GM18498 (cell line): Measurements from ENCODE around the gene UVSSA.
"Not testable (repeated sequence)": the region's sequence is repeated elsewhere in the genome, so short reads cannot be mapped to it uniquely, and the experiment has no call there.

Experiments used
- ATAC-seq: cut with Tn5 transposase; IDR thresholded peaks from one replicate; pipeline ENCODE4 v1.9.1; 2021; ENCODE audit warnings: mild to moderate bottlenecking, moderate library complexity; ENCODE audit not compliant: unreplicated experiment

UVSSA gene

DNA sequence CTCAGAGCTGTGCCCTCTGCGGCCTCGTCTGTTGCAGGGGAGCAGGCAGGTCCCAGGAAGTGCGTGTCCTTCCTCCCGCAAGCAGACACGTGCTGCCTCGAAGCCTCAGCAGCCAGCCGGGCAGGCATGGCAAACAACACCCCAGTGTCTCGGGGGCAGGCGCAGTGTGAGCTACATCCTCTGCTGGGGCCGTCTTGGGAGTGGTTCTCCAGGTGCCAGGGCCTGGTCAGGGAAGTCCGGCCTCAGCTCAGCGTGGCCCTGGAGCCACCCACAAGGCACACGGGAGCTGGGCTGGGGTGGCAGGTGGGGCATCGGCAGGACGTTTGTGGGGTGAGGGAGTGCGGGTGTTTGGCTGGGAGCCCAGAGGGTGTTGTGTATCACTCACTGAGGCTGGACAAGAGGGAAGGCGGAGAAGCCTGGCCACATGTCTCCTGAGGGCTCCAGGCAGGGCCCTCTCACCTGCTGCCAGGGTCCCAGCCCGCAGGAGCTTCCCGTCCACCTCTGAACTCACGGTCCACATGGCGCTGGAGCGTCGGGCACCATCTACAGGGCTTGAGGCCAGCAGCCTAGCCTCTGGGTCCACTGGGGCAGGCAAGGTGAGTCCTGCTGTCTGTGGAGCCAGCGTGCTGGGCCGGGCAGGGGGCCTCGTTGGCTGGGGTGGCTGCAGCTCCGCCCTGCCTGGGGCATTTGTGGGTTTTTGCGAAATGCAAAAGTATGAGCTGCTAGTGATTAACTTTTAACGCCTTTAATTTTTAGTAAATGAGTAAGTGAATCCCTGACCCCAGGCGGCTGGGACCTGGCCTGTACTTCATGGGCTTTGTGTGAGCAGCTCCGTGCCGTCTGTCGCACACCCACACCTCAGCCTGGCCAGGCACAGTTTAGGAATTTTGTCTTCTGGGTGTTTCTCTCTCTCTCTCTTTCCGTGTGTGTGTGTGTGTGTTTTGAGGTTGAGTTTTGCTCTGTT lies 17.3 kb upstream of the UVSSA start:
- ATAC-seq: no peak

DNA sequence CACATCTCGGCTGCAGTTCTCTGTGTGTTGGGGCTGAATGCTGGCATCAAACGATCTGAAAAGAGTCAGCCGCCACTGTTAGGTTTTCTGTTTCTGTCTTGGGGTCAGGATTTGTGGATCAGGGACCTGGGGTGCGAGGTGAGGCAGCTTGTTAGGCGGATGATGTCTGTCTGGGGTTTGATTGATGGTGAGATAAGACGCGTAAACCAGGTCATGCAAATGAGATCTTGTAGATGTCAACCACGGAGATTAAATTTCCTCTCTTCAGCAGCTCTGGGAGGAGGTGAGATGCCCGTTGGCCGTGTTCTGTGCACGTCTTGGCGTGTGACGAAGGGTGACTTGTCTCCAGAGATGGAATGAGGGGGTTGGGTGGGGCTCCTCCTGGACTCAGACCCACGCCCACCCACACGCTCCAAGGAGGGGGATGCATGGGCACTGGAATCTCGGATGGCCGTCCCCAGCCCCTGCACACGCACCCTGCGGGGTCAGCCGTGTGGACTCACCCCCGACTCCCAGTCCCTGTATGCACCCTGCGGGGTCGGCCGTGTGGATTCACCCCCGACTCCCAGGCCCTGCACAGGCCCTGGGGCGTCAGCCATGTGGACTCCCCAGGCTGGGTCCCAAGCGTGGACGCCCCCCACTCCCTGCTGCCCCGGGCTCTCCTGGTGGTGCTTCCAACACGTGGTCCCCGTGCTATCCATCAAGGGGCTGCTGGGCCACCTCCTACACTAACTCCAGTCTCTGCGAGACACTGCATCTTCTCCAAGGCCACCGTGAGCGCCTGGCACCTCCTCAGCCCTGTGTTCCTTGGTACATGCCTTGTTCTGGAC lies 16.0 kb upstream of the UVSSA start:
- ATAC-seq: no peak

DNA sequence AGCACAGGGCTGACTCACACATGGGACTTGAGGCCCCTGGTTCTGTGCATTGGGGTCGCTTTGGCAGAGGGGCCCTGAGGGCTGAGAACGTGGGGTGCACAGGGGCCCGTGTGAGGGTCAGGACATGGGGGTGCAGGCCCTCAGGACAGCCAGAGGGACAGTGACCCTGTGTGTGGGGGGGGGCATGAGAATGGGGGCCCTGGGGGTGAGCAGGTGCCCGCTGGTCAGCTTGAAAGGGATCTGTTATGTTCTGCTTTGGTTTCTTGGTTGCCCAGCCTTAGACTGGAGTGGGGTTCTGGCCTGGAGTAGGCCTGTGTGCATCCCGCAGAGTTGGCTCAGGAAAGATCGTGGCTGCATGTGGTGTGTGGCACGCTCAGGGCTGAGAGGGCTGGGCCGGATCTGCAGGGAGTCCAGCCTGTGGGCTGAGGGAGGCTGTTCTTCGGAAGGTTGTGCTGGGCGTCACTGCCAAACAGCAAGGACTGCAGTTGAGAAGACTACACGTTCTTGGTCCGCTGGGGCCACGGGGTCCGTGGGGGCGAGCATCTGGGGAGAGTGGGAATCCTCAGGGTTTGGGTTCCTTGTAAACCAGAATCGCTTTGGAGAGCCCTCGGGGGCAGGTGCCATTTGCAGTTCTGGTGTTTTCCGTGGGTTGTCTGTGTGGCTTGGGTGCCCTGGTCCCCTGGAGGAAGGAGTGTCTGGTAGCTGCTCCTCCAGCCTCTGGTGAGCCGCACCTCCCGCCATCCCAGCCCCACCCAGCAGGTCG lies 15.2 kb upstream of the UVSSA start:
- ATAC-seq: no peak

DNA sequence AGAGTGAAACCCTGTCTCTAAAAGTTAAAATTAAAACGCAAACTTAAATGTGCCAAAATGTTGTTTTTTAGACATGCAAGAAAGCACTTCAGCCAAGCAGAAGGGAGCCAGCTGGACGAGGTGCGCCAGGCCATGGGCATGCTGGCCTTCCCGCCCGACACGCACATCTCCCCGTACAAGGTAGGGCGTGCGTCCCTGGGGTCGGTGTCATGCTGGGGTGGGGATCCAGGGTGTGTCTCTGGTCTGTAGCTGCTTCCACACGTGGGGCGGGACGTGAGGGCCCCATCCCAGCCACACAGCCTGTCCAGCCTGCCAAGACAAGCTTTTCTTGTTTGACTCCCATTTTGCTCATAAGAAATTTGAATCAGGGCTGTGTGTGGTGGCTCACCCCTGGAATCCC lies 14.3 kb upstream of the UVSSA start:
- no peak for ATAC-seq

DNA sequence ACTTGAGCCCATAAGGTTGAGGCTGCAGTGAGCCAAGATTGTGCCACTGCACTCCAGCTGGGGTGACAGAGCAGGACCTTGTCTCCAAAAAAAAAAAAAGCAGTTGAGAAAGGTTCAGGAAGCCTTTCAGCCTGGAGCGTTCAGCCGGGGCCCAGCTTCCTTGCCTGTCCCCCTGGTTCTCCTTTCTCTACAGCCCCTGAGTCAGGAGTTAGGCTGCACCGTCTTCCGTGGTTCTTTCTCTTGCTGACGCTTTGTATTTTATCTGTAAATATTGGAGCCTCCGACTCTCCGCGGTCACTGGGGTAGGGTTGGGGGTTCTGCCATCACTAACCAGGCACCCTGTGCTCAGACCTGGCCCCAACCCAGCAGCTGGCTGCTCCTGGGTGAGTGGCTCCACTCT lies 13.8 kb upstream of the UVSSA start:
- ATAC-seq: no peak

DNA sequence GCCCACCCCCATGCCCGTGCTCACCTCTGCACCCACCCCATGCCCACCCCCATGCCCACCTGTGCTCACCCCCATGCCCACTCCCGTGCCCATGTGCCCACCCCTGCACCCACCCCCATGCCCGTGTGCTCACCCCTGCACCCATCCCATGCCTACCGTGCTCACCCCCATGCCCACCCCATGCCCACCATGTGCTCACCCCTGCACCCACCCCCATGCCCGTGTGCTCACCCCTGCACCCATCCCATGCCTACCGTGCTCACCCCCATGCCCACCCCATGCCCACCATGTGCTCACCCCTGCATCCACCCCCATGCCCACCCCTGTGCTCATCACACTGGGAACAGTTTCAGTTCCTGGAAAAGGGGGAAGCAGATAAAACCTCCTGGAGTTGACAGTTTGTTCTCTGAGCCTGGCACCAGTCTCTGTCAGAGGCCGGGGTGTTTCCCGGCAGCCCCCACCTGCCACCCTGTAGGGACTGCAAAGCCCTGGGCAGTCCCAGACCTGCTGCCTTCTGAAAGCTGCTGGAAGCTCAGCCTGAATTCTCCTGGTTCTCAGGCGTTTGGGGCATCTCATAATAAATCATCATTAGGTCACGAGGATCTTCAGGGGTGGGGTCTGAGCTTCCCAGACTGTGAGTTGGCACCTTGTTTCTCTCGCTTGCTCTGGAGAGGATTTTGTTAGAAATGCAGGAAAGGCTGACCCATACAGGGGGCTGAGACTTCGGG lies 13.0 kb upstream of the UVSSA start:
- not testable (repeated sequence) for ATAC-seq

DNA sequence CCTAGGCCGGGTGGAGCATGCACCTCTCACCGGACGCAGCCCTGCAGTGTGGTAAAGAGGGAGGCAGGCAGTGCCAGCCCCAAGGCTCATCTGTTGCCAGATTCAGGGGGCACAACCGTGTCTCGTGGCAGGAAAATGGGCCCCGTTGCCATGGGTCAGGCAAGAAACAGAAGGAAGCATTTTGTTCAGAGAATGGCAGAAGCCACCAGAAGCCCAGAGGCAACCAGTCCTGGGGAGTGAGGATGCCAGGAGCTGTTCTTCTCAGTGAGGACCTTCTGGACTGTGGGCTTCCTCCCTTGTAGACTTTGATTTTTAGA lies 12.5 kb upstream of the UVSSA start:
- ATAC-seq: no peak

DNA sequence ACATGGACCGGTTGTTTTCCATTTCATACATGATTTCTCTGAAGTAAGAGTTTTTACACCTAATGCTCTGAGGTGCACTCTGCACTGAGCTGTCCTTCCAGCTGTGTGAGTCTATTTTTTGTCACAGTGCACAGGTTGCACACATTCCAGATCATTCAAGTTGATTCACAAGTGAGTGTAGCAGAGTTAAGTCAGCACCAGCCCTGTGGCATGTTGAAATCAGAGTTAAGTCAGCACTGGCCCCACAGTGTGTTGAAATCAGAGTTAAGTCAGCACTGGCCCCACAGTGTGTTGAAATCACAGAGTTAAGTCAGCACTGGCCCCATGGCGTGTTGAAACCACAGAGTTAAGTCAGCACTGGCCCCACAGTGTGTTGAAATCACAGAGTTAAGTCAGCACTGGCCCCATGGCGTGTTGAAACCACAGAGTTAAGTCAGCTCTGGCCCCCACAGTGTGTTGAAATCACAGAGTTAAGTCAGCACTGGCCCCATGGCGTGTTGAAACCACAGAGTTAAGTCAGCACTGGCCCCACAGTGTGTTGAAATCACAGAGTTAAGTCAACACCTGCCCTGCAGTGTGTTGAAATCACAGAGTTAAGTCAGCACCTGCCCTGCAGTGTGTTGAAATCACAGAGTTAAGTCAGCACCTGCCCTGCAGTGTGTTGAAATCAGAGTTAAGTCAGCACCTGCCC lies 11.7 kb upstream of the UVSSA start:
- not testable (repeated sequence) for ATAC-seq

DNA sequence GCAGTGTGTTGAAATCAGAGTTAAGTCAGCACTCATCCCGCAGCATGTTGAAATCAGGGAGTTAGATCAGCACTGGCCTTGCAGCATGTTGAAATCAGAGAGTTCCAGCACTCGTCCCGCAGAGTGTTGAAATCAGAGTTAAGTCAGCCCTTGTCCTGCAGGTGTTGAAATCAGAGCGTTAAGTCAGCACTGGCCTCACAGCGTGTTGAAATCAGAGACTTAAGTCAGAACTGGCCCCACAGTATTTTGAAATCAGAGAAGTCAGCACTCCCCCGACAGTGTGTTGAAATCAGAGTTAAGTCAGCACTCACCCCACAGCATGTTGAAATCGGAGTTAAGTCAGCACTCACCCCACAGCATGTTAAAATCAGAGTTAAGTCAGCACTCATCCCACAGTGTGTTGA lies 10.9 kb upstream of the UVSSA start:
- no peak for ATAC-seq

DNA sequence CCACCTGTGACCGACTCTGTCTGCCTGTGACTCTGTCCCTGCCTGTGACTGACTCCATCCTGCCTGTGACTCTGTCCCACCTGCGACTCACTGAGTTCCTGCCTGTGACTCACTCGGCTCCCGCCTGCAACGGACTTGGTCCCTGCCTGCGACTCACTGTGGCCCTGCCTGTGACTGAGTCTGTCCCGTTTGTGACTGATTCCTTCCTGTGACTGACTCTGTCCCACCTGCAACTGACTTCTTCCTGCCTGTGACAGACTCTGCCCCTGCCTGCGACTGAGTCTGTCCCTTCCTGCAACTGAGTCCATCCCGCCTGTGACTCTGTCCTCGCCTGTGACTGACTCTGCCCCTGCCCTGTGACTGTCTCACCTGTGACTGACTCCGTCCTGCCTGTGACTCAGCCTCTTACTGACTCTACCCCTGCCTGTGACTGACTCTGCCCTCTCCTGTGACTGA lies 9.6 kb upstream of the UVSSA start:
- ATAC-seq: no peak

DNA sequence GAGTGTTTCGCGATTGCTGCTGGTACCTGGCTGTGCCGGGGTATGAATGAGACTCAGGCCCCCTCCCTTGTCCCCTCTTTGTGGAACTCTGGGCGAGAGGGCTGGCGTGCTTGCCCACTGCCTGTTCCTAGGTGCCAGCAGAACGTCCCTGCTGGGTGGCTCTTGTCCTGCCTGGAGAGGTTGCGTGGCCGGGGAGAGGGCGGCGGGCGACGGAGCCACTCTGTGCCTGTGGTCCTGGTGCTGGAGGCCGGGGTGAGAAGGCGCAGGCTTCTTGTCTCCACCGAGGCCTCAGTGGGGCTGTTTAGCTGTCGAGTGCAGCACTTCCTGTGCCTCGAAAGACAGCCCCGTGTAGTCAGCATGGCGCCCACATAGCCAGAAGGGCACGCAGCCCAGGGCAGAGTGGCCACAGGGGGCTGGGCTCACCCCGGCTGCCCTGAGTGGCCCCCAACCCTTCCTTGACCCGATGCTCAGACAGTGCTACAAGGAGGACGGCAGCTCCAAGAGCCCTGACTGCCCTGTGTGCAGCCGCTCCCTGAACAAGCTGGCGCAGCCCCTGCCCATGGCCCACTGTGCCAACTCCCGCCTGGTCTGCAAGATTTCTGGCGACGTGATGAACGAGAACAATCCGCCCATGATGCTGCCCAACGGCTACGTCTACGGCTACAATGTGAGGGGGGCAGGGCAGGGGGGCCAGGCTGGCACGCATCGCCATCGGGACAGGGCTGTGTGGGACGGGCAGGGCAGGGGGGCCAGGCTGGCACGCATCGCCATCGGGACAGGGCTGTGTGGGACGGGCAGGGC lies 8.9 kb upstream of the UVSSA start:
- no peak for ATAC-seq

DNA sequence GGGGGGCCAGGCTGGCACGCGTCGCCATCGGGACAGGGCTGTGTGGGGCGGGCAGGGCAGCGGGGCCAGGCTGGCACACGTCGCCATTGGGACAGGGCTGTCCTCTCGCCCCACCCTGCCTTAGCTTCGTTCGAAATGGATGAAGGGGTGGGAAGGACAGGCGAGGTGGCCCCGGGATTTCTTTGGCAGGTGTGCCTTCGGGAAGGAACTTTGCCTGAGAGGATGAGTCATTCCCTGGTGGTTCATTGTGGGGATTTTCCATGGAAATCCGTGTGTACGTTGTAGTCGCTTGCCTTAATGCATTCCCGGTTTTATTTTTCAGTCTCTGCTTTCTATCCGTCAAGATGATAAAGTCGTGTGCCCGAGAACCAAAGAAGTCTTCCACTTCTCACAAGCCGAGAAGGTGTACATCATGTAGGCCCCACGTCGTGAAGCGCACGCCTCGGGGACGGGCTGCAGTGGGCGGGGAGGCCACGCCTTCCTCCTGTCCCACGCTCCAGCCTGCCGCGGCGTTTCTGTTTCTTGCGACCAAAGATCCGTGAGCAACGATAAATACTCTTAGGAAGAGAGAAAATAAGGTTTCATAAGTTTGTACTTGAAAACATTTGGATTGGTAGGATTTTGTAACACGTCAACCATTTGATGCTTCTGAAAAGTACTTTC lies 8.1 kb upstream of the UVSSA start:
- ATAC-seq: no peak

DNA sequence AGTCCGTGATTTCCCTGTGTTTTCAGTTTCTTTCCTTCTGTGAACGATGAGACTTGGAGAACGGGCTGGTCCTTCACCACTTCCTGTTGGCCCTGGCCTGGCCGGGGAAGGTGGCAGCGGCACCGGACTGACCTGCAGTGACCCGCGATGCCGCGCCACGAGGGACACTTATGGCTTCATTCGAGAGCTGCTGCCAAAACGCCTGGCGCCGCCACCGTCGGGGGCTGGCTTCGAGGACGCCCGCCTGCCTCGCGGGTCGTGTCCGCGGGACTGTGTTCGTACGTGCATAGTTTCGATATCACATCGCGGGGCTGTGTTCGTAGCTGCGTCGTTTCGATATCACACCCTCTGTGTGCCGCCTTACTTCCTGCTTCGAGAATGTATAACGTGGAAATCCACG lies 7.5 kb upstream of the UVSSA start:
- ATAC-seq: no peak

DNA sequence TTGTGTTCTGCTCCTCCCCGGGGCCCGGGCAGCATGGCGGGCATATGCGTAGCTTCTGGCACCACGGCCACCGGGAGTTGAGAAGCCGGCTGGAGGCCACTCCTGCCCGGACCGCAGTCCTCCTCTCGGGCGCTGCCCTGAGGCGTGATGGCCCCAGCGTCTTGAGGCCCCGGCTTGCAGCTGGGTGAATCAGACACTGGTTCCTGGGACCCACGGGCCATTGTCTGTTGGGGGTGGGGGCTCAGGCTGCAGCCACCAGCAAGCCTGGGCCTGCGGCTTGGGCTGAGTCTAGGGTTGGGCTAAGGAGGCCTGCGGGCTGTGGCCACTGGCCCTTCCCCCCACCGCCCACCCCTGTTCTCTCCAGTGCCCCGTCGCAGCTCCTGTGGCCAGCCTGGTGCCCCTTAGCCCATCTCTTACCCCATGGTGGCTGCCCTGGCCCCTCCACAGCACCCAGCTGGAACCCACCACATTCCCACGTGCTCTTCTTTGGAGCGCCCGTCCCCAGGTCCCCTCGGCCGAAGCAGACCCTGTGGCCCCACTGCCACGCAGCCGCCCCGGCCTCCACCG lies 6.7 kb upstream of the UVSSA start:
- no peak for ATAC-seq

DNA sequence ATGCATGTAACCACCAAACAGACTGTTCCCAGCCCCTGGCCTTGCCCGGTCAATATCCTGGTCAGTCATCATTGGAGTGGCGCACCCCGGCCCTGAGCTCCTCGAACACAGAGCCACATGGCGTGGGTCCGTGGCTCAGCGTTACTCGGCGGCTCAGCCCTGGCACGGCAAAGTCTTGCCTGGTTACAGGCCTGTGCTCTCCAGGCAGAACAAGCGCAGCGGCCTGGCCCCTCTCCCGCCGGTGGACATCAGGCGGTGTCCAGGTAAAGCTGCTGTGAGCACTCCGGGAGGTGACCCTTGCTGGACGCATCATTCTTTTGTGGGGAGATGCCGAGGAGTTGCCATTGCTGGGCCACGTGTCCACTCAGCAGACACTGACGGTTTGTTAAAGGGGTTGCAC lies 6.1 kb upstream of the UVSSA start:
- no peak for ATAC-seq

DNA sequence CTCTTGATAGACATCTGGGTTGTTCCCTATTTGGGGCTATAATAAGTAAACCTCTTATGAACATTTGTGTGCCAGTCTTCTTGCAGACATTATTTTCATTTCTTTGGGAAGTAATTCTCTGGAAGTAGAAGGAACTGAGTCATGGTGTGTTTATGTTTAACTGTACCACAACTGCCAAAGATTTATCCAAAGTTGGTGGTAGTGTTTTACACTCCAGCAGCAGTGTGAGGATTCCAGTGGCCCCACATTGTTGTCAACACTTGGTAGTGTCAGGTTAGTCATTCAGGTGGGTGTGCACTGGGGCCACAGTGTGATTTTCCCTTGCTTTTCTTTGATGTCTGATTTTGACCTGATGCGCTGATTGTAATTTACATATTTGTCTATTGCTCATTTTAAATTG lies 5.0 kb upstream of the UVSSA start:
- no peak for ATAC-seq

DNA sequence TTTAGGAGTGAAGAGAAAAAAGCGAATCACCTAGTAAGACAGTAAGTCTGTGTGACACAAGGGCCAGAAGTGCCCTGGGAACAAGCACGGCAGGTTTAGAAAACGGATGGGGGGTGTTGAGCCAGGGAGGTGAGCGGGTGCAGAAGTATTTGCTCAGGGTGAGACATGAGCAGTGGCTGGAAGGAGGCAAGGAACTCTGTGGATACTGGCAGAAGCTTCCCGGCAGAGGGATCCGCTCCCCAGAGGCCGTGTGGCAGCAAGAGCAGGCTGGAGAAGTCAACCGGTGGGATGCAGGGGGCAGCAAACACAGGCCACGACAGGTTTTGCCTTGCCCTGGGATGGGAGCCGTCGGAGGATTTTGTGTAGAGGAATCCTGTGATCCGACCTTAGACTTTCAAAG lies 2.3 kb upstream of the UVSSA start:
- ATAC-seq: no peak
